HG03558 (cell line): Measurements from ENCODE around the gene AGMAT.
A peak's percentile ranks its signal among the peaks of the same experiment; 100 is the strongest.

ENCODE experiments used
- ATAC-seq: cut with Tn5 transposase; IDR thresholded peaks from one replicate; pipeline ENCODE4 v1.9.1; 2021; ENCODE audit warnings: moderate number of reproducible peaks; ENCODE audit not compliant: unreplicated experiment; ENCODE audit errors: extremely low read depth

Gene AGMAT

DNA sequence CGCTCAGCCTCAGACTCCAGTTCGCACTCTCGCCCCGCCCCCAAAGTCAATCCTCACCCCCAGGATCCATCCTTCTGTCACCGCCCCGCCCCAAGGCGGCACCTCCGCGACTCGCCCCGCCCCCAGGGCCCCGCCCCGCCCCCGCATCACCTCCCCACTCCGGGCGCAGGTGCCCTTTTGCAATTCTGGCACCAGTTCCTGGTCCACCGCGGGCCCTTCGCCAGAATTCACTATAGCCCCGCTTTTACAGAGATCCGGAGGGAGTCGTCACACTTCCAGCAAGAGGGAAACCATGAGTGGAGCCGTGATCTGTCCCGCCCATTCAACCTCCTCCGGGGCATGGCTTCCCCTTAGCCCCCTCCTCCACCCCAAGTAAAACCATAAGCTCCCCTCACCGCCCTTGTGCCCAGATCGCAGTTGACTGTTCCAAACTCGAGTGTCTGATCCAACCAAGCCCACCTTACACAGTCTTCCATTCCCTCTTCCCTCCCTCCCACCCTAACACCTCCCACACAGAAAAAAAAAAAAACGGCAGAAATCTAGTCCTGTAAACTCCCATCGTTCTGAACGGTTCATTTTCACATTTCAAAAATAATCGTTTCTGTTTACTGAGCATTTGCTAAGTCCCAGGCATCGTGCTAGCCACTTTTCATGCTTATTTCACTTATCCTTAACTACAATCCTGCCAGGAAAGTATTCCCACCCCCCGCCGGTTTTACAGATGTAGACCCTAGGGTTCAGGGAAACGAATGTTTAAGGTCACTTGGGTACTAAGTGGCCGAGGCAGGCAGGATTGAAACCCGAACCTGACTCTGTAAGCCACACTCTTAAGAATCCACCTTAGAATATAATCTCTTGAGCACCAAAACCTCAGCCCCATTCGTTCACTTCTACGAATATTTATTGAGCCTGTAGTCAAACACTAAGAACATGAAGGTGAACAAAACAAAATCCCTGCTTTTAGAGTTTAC, 59.5 kb downstream of the AGMAT start:
- ATAC-seq: no peak

DNA sequence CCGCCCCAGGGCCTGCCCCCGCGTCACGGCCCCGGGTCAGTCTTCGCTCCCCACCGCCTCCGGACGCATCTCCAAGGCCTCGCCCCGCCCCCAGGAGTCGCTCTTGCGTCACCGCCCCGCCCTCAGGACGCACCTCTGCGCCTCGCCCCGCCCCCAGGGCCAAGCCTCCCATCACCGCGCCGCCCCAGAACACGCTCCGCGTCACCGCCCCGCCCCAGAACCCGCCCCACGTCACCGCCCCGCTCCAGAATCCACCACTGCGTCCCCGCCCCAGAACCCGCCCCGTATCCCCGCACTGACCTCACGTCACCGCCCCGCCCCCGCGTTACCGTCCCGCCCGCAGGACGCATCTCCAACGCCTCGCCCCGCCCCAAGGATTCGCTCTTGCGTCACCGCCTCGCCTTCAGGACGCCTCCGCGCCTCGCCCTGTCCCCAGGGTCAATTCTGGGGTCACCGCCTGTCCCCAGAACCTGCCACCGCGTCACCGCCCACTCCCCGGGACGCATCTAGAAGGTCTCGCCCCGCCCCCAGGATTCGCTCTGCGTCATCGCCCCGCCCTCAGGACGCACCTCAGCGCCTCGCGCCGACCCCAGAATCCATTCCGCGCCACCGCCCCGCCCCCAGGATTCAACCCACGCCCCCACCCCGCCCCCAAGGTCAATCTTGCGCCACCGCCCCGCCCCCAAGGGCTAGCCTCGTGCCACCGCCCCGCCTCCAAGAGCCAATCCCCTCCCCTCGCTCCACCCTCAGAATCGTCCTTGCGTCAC, 60.4 kb downstream of the AGMAT start:
- peak; percentile 20 for ATAC-seq

DNA sequence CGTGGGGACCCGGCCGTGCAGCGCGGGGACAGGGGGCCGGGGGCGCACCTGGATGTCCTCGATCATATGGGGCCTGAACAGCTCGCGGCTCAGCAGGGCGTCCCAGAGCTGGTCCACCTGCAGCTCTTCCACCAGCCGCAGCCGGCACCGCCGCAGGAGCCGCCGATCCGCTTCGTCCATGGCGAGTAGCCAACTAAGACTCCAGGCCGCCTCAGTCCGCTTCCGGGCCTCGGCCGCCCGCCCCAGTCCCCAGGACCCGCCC, 60.9 kb downstream of the AGMAT start, which contains the start of gene CASP9:
Gene CASP9 (minus strand): TSS at position 195 of the 262 bp plus-strand sequence. CDS start 15 bp downstream, at position 180.
- ATAC-seq: no peak

GRCh38 chr1:15523104-15524020, 61.5 kb downstream of the AGMAT start:
- ATAC-seq: no peak

DNA sequence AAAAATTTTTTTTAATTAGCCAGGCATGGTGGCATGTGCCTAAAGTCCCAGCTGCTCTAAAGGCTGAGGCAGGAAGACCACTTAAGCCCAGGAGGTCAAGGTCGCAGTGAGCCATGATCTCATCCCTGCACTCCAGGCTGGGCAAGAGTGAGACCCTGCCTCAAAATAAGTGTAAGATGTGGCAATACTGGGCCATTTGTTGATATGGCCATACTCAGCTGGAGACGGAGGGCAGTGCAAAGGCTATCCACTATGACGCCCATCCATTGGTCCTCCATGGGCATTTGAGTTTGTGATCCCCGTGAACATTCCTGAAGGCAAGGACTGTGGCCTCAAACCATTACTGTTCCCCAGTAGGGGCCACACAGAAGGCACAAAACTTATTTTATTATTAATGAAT, 62.3 kb downstream of the AGMAT start:
- no peak for ATAC-seq
